Nephron (organoid): Measurements from ENCODE around the gene MEAF6.
"Not testable (repeated sequence)": the region's sequence is repeated elsewhere in the genome, so short reads cannot be mapped to it uniquely, and the experiment has no call there.

Experiments used
- H3K27ac Mint-ChIP-seq, 3 experiments: 2 replicates each; pipeline ENCODE4 v1.8.0; 2020; ENCODE audit warnings: mixed read lengths in 3 of 3, mild to moderate bottlenecking in 2 of 3, moderate library complexity in 1 of 3
- H3K27me3 Mint-ChIP-seq: 2 replicates; pipeline ENCODE4 v1.8.0; 2021; ENCODE audit warnings: low read depth, mild to moderate bottlenecking, moderate library complexity, mixed read lengths
- H3K36me3 Mint-ChIP-seq: 2 replicates; pipeline ENCODE4 v1.8.0; 2020; ENCODE audit warnings: low read depth, mixed read lengths
- H3K4me1 Mint-ChIP-seq: 2 replicates; pipeline ENCODE4 v1.8.0; 2020; ENCODE audit warnings: mixed read lengths
- H3K4me3 Mint-ChIP-seq, 3 experiments: 2 replicates each; pipeline ENCODE4 v1.8.0; 2020; ENCODE audit warnings: mild to moderate bottlenecking in 3 of 3, mixed read lengths in 3 of 3, moderate library complexity in 2 of 3
- H3K9me3 Mint-ChIP-seq: 2 replicates; pipeline ENCODE4 v1.8.0; 2020; ENCODE audit warnings: mixed read lengths
- CTCF ChIP-seq, 3 experiments: fragments of 200-600 bp; sonication (generic); IDR thresholded peaks; one replicate each; pipeline ENCODE4 v1.5.0; 2021; ENCODE audit warnings: antibody characterized with exemption in 3 of 3; ENCODE audit not compliant: unreplicated experiment in 3 of 3

MEAF6 gene

DNA sequence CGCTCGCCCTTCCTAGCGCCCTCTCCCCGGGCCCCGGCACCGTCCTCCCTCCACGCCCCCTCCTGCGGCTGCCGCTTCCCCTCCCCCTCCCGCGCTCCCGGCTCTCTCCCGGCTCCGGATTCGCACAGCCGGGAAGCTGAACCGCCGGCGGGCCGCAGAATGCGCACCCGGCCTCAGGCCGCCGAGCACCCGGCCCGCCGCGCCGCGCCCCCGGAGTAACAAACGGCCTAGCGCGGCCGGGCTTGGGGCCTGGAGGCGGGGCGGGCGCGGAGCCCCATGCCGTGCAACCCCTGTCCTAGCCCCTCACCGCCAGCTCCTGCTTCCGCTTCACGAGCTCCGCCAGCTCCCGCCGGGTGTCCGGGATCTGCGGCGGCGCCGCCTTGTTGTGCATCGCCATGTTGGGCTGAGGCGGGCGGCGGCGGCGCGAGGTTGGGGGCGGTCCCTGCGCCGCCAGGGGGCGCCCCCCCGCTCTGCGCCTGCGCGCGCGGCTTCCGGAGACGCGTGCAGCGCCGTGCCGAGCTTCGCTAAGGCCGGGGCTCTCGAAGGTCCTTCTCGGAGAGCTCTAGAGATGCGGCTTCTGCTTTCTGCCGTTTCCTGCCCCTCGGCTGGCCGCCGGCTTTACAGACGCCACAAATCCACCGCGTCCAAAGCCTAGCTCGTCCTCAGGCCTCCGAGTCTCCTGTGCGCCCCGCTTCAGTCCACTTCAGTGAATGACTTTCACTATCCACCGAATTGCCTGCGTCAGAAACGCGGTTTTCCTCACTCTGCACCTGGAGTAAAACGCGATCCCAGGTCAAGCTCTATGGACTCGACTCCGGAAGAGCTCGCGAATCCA, at the start of gene MEAF6:
Gene MEAF6 (minus strand): TSS at position 417 of the 835 bp plus-strand sequence. CDS start 20 bp downstream, at position 397.
- no peaks in the 10 kb centered on the region for H3K9me3 Mint-ChIP-seq
- peak within 1 kb of the TSS; percentile 99 to 100 (median 99) for H3K4me3 Mint-ChIP-seq
- H3K4me1 Mint-ChIP-seq: peaks cover 17% of the 10 kb centered on the region

DNA sequence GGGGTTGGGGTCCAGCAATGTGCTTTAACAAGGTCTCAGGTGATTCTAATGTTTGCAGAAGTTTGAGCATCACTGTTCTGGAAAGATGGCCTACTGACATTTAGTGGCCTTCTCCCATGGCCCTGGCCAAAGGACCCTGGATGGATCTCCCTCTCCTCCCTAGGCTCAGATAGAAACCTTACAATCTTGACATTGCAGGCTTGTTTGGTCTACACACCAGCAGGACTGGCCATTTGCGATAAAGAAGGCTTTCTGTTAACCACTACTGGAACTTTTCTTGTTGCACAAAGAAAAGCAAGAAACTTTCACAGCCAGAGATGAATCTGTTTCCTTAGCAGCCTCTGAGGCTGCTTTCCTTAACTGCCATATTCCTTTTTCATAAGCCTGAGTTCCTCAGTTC, 48.4 kb upstream of the MEAF6 start:
- no peaks in the 10 kb centered on the region for H3K27me3 Mint-ChIP-seq
- H3K4me1 Mint-ChIP-seq: peaks cover 27% of the 10 kb centered on the region
- no peaks in the 10 kb centered on the region for H3K9me3 Mint-ChIP-seq
- no peak overlapping the region for H3K4me3 Mint-ChIP-seq
- H3K27ac Mint-ChIP-seq: no peak overlapping the region
- no peak for TF ChIP-seq CTCF (IDR thresholded peaks at IDR 0.05; ENCODE audit: unreplicated experiment in 3 of 3)
- H3K36me3 Mint-ChIP-seq: peaks cover 49% of the 10 kb centered on the region

More for the DNA sequence above, at the start of gene MEAF6:
- peaks cover 15% of the 10 kb centered on the region for H3K36me3 Mint-ChIP-seq
- H3K27me3 Mint-ChIP-seq: peaks cover 12% of the 10 kb centered on the region
- peak; percentile 71 to 89 (median 77) for TF ChIP-seq CTCF (IDR thresholded peaks at IDR 0.05; ENCODE audit: unreplicated experiment in 3 of 3)
- peak within 1 kb of the TSS; percentile 87 to 98 (median 97) for H3K27ac Mint-ChIP-seq

- H3K4me3 Mint-ChIP-seq: no peak overlapping the region
- H3K36me3 Mint-ChIP-seq: peaks cover 34% of the 10 kb centered on the region
- no peaks in the 10 kb centered on the region for H3K27me3 Mint-ChIP-seq
- H3K27ac Mint-ChIP-seq: peak overlapping the region in 2 of 3 experiments; percentile 28 to 41
- no peaks in the 10 kb centered on the region for H3K9me3 Mint-ChIP-seq
- peaks cover 39% of the 10 kb centered on the region for H3K4me1 Mint-ChIP-seq
- TF ChIP-seq CTCF (IDR thresholded peaks at IDR 0.05; ENCODE audit: unreplicated experiment in 3 of 3): peak in 2 of 3 experiments; percentile 35 to 38
Observed at GRCh38 chr1:37561133-37562132, 46.9 kb upstream of the MEAF6 start.

DNA sequence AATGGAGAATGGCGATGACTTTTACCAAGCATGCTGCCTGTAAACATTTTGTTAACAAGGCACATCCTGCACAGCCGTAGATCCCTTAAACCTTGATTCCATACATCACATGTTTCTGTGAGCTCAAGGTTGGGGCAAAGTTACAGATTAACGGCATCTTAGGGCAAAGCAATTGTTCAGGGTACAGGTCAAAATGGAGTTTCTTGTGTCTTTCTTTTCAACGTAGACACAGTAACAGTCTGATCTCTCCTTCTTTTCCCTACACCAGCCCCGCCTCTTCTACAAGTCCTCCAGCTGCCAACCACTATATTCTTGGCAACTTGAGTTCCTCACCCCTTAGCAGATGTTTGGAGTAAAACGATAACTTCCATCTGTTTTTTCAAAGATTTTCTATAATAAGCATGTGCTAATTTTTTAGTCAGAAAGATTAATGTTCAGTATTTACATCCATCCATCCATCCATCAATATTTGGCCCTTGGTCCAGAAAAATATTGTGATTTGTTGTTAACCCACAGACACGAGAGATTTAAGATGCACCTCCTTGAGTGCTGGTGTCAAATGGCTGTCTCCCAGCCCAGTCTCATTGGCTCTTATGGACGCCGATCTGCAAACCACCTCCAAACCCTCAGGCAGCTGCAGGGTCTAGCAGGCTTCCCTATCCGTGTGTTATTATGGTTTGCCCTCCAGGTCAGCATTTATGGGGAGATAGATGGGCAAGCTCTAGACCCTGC, 46.0 kb upstream of the MEAF6 start:
- H3K9me3 Mint-ChIP-seq: no peaks in the 10 kb centered on the region
- H3K36me3 Mint-ChIP-seq: peaks cover 28% of the 10 kb centered on the region
- H3K4me1 Mint-ChIP-seq: peaks cover 42% of the 10 kb centered on the region
- H3K27me3 Mint-ChIP-seq: no peaks in the 10 kb centered on the region
- H3K4me3 Mint-ChIP-seq: peak overlapping the region in 1 of 3 experiments; percentile 11
- TF ChIP-seq CTCF (IDR thresholded peaks at IDR 0.05; ENCODE audit: unreplicated experiment in 3 of 3): no peak
- H3K27ac Mint-ChIP-seq: peak overlapping the region; percentile 28 to 45 (median 41)

DNA sequence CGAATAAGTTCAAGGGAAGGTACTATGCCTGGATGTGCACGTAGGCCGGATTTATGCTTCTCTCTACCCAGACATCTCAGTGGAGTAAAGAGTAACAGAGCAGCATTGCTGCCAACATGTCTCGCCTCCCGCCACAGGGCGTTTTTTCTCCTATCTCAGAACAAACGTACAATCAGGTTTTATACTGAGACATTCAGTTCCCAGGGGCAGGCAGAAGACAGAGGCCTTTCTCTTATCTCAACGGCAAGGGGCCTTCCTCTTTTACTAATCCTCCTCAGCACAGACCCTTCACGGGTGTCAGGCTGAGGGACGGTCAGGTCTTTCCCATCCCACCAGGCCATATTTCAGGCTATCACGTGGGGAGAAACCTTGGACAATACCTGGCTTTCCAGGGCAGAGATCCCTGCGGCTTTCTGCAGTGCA, 45.4 kb upstream of the MEAF6 start:
- H3K36me3 Mint-ChIP-seq: peaks cover 23% of the 10 kb centered on the region
- peak overlapping the region in 1 of 3 experiments; percentile 45 for H3K27ac Mint-ChIP-seq
- H3K27me3 Mint-ChIP-seq, H3K4me3 Mint-ChIP-seq, H3K9me3 Mint-ChIP-seq: not testable (repeated sequence)
- peaks cover 42% of the 10 kb centered on the region for H3K4me1 Mint-ChIP-seq
